ENCODE measurements around the gene PRRG1. TPM values are rescaled to one million over a fixed set of nuclear protein-coding genes. Genes with fewer than 3 reads are reported as not detected.

The PRRG1 gene
- total RNA-seq, 1 experiment from 2014 or later: 34.4 TPM

GRCh38 chrX:37367946-37368345 lies 18.8 kb downstream of the PRRG1 start:
- Histone ChIP-seq H3F3A (ENCODE audit: insufficient read depth, low read depth) (no peaks in the 10 kb centered on the region), H3K4me3 (no peak overlapping the region), H3K4me1 (replicated peaks; ENCODE audit: insufficient read depth) (no peaks in the 10 kb centered on the region), H3K36me3 (ENCODE audit: low read depth) (no peaks in the 10 kb centered on the region), H3K79me2 (ENCODE audit: low read depth) (peaks cover 24% of the 10 kb centered on the region), H3K27ac (no peak overlapping the region), H4K20me1 (ENCODE audit: insufficient read depth) (no peaks in the 10 kb centered on the region), H2AFZ (no peak overlapping the region), H3K4me2 (no peak overlapping the region), H3K9me2 (ENCODE audit: insufficient read depth) (no peaks in the 10 kb centered on the region), H3K27me3 (ENCODE audit: insufficient read depth, low read depth) (no peaks in the 10 kb centered on the region), H3K9me3 (ENCODE audit: insufficient read depth, low read depth) (no peaks in the 10 kb centered on the region)
- POLR2A ChIA-PET (ENCODE audit: unreplicated experiment): no interaction called here
- BruUV-seq (replicated peaks): no TSS peak
- intact Hi-C loops (cut with micrococcal nuclease; ENCODE audit: unreplicated experiment): no loop called here
- TF ChIP-seq CTCF (conservative IDR thresholded peaks at IDR 0.05): no peak
- TF ChIP-seq EZH2 (IDR thresholded peaks at IDR 0.05; ENCODE audit: low read depth): no peak
- no peak for DNase-seq
- CTCF ChIA-PET: no interaction called here

GRCh38 chrX:37370499-37371141 lies 21.5 kb downstream of the PRRG1 start:
- no peaks in the 10 kb centered on the region for H3K27me3 ChIP-seq (ENCODE audit: insufficient read depth, low read depth)
- H3K4me1 ChIP-seq (replicated peaks; ENCODE audit: insufficient read depth): no peaks in the 10 kb centered on the region
- no peak for TF ChIP-seq CTCF (conservative IDR thresholded peaks at IDR 0.05)
- no peak for TF ChIP-seq EZH2 (IDR thresholded peaks at IDR 0.05; ENCODE audit: low read depth)
- H3K4me2 ChIP-seq: no peak overlapping the region
- no peaks in the 10 kb centered on the region for H3K9me3 ChIP-seq (ENCODE audit: insufficient read depth, low read depth)
- no peak for DNase-seq
- H3K27ac ChIP-seq: no peak overlapping the region
- no TSS peak for BruUV-seq (replicated peaks)
- H3K4me3 ChIP-seq: no peak overlapping the region
- no peaks in the 10 kb centered on the region for H4K20me1 ChIP-seq (ENCODE audit: insufficient read depth)
- ChIA-PET POLR2A (ENCODE audit: unreplicated experiment) (no interaction called here), CTCF (no interaction called here)
- H2AFZ ChIP-seq: no peak overlapping the region
- no peaks in the 10 kb centered on the region for H3K36me3 ChIP-seq (ENCODE audit: low read depth)
- H3K9me2 ChIP-seq (ENCODE audit: insufficient read depth): no peaks in the 10 kb centered on the region
- intact Hi-C loops (cut with micrococcal nuclease; ENCODE audit: unreplicated experiment): no loop called here
- H3F3A ChIP-seq (ENCODE audit: insufficient read depth, low read depth): no peaks in the 10 kb centered on the region
- H3K79me2 ChIP-seq (ENCODE audit: low read depth): peaks cover 38% of the 10 kb centered on the region

GRCh38 chrX:37371578-37371991 lies 22.4 kb downstream of the PRRG1 start:
- Histone ChIP-seq H3K4me3 (no peak overlapping the region), H3K9me3 (ENCODE audit: insufficient read depth, low read depth) (no peaks in the 10 kb centered on the region), H2AFZ (no peak overlapping the region), H3K9me2 (ENCODE audit: insufficient read depth) (no peaks in the 10 kb centered on the region), H3K27ac (no peak overlapping the region), H3K27me3 (ENCODE audit: insufficient read depth, low read depth) (no peaks in the 10 kb centered on the region), H4K20me1 (ENCODE audit: insufficient read depth) (no peaks in the 10 kb centered on the region), H3K4me1 (replicated peaks; ENCODE audit: insufficient read depth) (no peaks in the 10 kb centered on the region), H3K36me3 (ENCODE audit: low read depth) (no peaks in the 10 kb centered on the region), H3K4me2 (no peak overlapping the region), H3F3A (ENCODE audit: insufficient read depth, low read depth) (no peaks in the 10 kb centered on the region), H3K79me2 (ENCODE audit: low read depth) (peaks cover 37% of the 10 kb centered on the region)
- POLR2A ChIA-PET (ENCODE audit: unreplicated experiment): no interaction called here
- no TSS peak for BruUV-seq (replicated peaks)
- intact Hi-C loops (cut with micrococcal nuclease; ENCODE audit: unreplicated experiment): no loop called here
- no peak for DNase-seq
- TF ChIP-seq EZH2 (IDR thresholded peaks at IDR 0.05; ENCODE audit: low read depth): no peak
- TF ChIP-seq CTCF (conservative IDR thresholded peaks at IDR 0.05): no peak
- CTCF ChIA-PET: no interaction called here
